ENCODE data around the gene DNAJC30.

DNAJC30 gene

DNA sequence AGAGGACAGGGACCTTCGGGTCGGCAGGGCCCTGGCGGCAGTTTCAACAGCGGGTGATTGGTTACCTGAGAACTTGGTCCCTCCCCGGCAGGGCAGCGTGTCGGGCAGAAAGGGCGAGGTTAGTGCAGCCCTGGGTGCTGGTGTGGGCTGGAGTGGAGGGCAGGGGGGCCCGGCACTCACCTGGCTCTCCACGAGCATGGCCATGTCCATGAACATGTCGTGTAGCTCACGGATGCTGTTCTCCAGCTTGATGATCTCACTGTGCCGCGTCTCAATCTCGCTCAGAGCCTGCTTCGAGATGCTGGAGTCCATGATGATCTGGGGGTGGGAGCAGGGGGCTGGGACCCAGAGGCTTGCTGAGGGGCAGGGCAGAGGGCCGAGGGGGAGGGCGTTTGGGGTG, 19.4 kb upstream of the DNAJC30 start:
- no peak for TF ChIP-seq CTCF (conservative IDR thresholded peaks at IDR 0.05; ENCODE audit: low read depth, low read length)
- DNase-seq (ENCODE audit: low read depth), result no peak
- H3K4me3 ChIP-seq (ENCODE audit: low read length), result no peak overlapping the region

DNA sequence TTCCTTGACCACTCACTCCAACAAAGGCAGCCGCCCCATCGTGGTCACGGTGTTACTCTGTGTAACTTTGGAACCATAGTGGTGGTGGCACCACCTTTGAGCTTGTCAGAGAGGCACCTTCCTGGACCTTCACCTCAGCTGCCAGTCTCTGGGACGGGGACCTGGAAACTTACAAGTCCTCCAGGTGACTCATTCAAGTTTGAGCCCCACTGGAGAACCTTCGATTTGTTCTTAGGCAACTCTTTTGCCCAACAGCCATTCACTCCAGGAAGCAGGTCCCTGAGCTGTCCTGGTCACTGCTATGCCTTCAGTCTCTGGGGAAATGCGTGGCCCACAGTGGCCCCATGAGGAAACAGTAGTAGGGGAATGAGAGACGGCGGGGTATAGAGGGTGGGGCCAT, 19.0 kb upstream of the DNAJC30 start:
- DNase-seq (ENCODE audit: low read depth), result no peak
- no peak for TF ChIP-seq CTCF (conservative IDR thresholded peaks at IDR 0.05; ENCODE audit: low read depth, low read length)
- no peak overlapping the region for H3K4me3 ChIP-seq (ENCODE audit: low read length)

DNA sequence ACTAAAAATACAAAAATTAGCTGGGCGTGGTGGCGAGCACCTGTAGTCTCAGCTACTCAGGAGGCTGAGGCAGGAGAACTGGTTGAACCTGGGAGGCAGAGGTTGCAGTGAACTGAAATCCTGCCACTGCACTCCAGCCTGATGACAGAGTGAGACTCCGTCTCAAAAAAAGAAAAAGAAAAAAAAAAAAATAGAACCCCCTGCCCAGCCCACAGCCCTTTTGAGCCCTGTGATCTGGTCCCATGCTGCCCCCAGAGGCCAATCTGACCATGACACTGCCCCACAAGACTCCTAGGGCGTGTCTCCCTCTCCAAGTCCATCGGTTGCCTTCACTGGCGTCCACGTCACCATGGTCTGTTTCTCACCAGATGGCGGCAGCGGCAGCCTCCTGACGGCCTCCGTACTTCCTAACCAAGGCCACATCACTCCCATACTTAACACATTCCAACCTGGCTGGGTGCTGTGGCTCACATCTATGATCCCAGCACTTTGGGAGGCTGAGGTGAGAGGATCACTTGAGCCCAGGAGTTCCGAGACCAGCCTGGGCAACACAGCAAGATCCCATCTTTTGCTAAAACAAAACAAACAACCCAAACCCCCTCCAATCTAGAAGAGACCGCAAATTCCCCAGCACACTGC, 18.2 kb upstream of the DNAJC30 start:
- no peak for DNase-seq (ENCODE audit: low read depth)
- H3K4me3 ChIP-seq (ENCODE audit: low read length), result no peak overlapping the region
- peak; percentile 69 for TF ChIP-seq CTCF (conservative IDR thresholded peaks at IDR 0.05; ENCODE audit: low read depth, low read length)

GRCh38 chr7:73700581-73701134, 17.4 kb upstream of the DNAJC30 start:
- TF ChIP-seq CTCF (conservative IDR thresholded peaks at IDR 0.05; ENCODE audit: low read depth, low read length), result no peak
- H3K4me3 ChIP-seq (ENCODE audit: low read length), result no peak overlapping the region
- DNase-seq (ENCODE audit: low read depth), result no peak

DNA sequence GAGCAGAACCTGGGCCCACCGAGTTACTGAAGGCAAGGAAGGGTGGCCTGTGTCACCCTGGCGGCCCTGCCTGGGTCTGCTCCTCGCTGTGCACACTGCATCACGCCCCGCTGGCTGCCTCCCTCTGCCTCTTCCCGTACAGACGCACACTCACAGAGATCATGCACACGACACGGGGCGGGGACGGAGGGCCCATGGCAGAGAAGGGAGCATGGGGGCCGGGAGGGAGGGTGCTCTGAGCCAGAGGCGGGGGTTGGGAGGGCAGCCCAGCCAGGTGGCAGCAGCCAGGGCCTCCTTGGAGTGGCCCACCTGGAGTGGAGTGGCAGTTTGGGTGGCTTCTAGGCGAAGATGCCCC, 16.8 kb upstream of the DNAJC30 start:
- DNase-seq (ENCODE audit: low read depth), result no peak
- H3K4me3 ChIP-seq (ENCODE audit: low read length), result no peak overlapping the region
- TF ChIP-seq CTCF (conservative IDR thresholded peaks at IDR 0.05; ENCODE audit: low read depth, low read length), result no peak

DNA sequence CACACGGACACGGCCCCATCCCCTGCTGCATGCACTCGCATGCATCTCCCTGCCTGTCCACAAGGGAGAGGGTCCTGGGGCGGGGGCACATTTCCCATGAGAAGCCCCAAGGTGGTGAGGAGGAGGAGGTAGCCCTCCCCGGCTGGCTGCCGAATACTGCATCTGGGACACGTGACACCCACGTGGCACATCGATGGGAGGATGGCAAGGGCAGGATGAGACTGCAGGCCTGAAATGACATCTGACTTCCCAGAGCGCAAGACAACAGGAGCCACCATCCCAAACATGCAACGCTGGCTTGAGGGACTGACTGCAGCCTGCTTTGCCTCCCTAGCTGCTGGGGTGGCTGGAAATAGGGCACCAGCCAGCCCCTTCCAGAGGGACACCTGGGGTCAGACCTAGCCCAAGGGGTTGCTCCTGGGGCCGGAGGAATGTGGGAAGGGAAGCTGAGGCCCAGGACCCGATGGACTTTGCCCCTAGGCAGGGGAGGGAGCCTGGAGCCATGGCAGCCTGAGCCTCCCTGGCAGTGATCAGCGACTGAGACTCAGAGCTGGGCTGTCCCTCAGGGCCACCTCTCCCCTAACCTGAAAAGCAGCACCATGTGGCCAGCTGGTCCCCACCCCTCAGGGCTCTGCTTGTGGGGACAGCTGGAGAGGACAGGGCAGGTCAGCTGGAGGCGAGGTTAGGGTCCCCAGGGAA, 16.3 kb upstream of the DNAJC30 start:
- no peak for DNase-seq (ENCODE audit: low read depth)
- no peak for TF ChIP-seq CTCF (conservative IDR thresholded peaks at IDR 0.05; ENCODE audit: low read depth, low read length)
- H3K4me3 ChIP-seq (ENCODE audit: low read length), result no peak overlapping the region

GRCh38 chr7:73698410-73698809, 15.2 kb upstream of the DNAJC30 start:
- no peak for TF ChIP-seq CTCF (conservative IDR thresholded peaks at IDR 0.05; ENCODE audit: low read depth, low read length)
- no peak overlapping the region for H3K4me3 ChIP-seq (ENCODE audit: low read length)
- DNase-seq (ENCODE audit: low read depth), result no peak
